OCI-LY3 (cell line): ENCODE data around the gene TNRC18.

Experiments
- EZH2phosphoT487 ChIP-seq: fragments of 200-600 bp; shearing (Covaris generic); IDR thresholded peaks from 2 replicates; pipeline ENCODE4 v1.6.1; 2018; ENCODE audit warnings: antibody characterized with exemption, mixed run types, low read depth
- TF ChIP-seq, protein P1 (sequence below): fragments of 200-600, 300-600 bp; sonication (generic); IDR thresholded peaks from 2 replicates; pipeline ENCODE4 v1.5.1; 2014; ENCODE audit warnings: antibody characterized with exemption, low read length, low read depth

DNA sequence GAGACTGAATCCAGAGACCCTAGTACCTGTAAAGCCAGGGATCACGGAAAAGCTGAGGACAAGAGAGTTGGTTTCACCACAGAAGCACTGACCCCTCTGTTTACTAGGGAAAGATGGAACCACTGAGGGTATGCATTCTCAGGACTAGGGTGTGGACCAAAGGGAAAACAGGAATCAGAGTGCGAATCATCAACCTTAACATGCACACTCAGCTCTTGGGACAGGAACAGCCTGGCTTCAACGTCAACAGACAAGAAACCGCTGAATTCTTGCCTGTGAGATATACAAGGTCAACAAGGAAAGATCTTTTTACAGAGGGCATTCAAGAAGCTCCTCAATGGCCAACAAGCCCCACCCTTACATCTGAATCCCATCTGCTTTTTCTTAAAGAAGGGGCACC lies 14.9 kb downstream of the TNRC18 start:
- TF ChIP-seq, protein P1, sequence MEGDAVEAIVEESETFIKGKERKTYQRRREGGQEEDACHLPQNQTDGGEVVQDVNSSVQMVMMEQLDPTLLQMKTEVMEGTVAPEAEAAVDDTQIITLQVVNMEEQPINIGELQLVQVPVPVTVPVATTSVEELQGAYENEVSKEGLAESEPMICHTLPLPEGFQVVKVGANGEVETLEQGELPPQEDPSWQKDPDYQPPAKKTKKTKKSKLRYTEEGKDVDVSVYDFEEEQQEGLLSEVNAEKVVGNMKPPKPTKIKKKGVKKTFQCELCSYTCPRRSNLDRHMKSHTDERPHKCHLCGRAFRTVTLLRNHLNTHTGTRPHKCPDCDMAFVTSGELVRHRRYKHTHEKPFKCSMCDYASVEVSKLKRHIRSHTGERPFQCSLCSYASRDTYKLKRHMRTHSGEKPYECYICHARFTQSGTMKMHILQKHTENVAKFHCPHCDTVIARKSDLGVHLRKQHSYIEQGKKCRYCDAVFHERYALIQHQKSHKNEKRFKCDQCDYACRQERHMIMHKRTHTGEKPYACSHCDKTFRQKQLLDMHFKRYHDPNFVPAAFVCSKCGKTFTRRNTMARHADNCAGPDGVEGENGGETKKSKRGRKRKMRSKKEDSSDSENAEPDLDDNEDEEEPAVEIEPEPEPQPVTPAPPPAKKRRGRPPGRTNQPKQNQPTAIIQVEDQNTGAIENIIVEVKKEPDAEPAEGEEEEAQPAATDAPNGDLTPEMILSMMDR = no peak
- TF ChIP-seq EZH2phosphoT487 = no peak
